Liver (tissue), 9 donors: Measurements from ENCODE around the gene FUT9. TPM values are rescaled to one million over a fixed set of nuclear protein-coding genes. Genes with fewer than 3 reads are reported as not detected.

Experiments
- DNase-seq: peaks from one replicate; pipeline ENCODE4 v3.0.0-alpha.2; 2017; ENCODE audit warnings: low spot score
- H3K27ac ChIP-seq, 2 donors: one replicate each; pipeline ENCODE4 v1.7.0; 2013; ENCODE audit warnings: inconsistent platforms in 2 of 2, low read length in 2 of 2, control low read depth in 1 of 2, low read depth in 1 of 2, mild to moderate bottlenecking in 1 of 2
- H3K27me3 ChIP-seq, 4 donors: one replicate each; pipeline versions ENCODE4 v1.6.1 to v1.7.0; 2013; ENCODE audit warnings: low read length in 3 of 4, inconsistent platforms in 1 of 4, mild to moderate bottlenecking in 1 of 4, moderate library complexity in 1 of 4; ENCODE audit not compliant: control insufficient read depth in 4 of 4, insufficient read depth in 4 of 4
- H3K36me3 ChIP-seq, 4 donors: one replicate each; pipeline versions ENCODE4 v1.6.1 to v1.7.0; 2013; ENCODE audit warnings: low read length in 3 of 4, mild to moderate bottlenecking in 3 of 4, low read depth in 1 of 4, moderate library complexity in 1 of 4; ENCODE audit not compliant: control insufficient read depth in 4 of 4, insufficient read depth in 3 of 4
- H3K4me1 ChIP-seq, 4 donors: one replicate each; pipeline versions ENCODE4 v1.6.1 to v1.7.0; 2013; ENCODE audit warnings: low read length in 3 of 4, mild to moderate bottlenecking in 3 of 4, moderate library complexity in 1 of 4; ENCODE audit not compliant: control insufficient read depth in 4 of 4, insufficient read depth in 4 of 4
- H3K4me3 ChIP-seq, 3 donors: one replicate each; pipeline versions ENCODE4 v1.6.1 to v1.7.0; 2013; ENCODE audit warnings: low read length in 3 of 3, control low read depth in 1 of 3, low read depth in 1 of 3, mild to moderate bottlenecking in 1 of 3
- H3K9ac ChIP-seq, 2 donors: one replicate each; pipeline ENCODE4 v1.7.0; 2013; ENCODE audit warnings: low read length in 2 of 2, mild to moderate bottlenecking in 2 of 2, moderate library complexity in 2 of 2, control low read depth in 1 of 2, low read depth in 1 of 2
- H3K9me3 ChIP-seq, 4 donors: one replicate each; pipeline versions ENCODE4 v1.6.1 to v1.7.0; 2013; ENCODE audit warnings: low read length in 3 of 4; ENCODE audit not compliant: control insufficient read depth in 4 of 4
- EGR1 ChIP-seq, 2 donors: IDR thresholded peaks; 2 replicates each; pipeline ENCODE4 v1.6.1; 2016 to 2018; ENCODE audit warnings: antibody characterized with exemption in 2 of 2, low read depth in 2 of 2
- FOXA1 ChIP-seq: IDR thresholded peaks from 2 replicates; pipeline ENCODE4 v1.6.1; 2016; ENCODE audit warnings: antibody characterized with exemption
- FOXA2 ChIP-seq: IDR thresholded peaks from 2 replicates; pipeline ENCODE4 v1.6.1; 2016; ENCODE audit warnings: antibody characterized with exemption
- GABPA ChIP-seq, 2 donors: IDR thresholded peaks in 1 of 2; conservative IDR thresholded peaks in 1 of 2; 2 replicates each; pipeline ENCODE4 v1.6.1; 2016; ENCODE audit warnings: antibody characterized with exemption in 2 of 2, mild to moderate bottlenecking in 1 of 2, moderate library complexity in 1 of 2
- HNF4A ChIP-seq, 2 donors: conservative IDR thresholded peaks; 2 replicates each; pipeline ENCODE4 v1.6.1; 2016; ENCODE audit warnings: antibody characterized with exemption in 2 of 2, mild to moderate bottlenecking in 2 of 2
- HNF4G ChIP-seq: IDR thresholded peaks from 2 replicates; pipeline ENCODE4 v1.6.1; 2016; ENCODE audit warnings: antibody characterized with exemption
- JUND ChIP-seq, 2 donors: IDR thresholded peaks; 2 replicates each; pipeline ENCODE4 v1.6.1; 2016; ENCODE audit warnings: antibody characterized with exemption in 2 of 2
- NR2F2 ChIP-seq: IDR thresholded peaks from 2 replicates; pipeline ENCODE4 v1.6.1; 2016; ENCODE audit warnings: antibody characterized with exemption
- SP1 ChIP-seq: IDR thresholded peaks from 2 replicates; pipeline ENCODE4 v1.6.1; 2018; ENCODE audit warnings: antibody characterized with exemption, mild to moderate bottlenecking
- TAF1 ChIP-seq: conservative IDR thresholded peaks from 2 replicates; pipeline ENCODE4 v1.6.1; 2016; ENCODE audit warnings: antibody characterized with exemption, mild to moderate bottlenecking
- YY1 ChIP-seq: IDR thresholded peaks from 2 replicates; pipeline ENCODE4 v1.6.1; 2016; ENCODE audit warnings: antibody characterized with exemption, mild to moderate bottlenecking
- WGBS: extraction: QIAGEN DNeasy Blood & Tissue Kit; methylation state at CpG from one replicate; pipeline ENCODE4 v1.1.7; 2013; 5-methylcytosine and 5-hydroxymethylcytosine counted together
- polyA plus RNA-seq, 2 donors: library from polyadenylated mRNA; stranded (reverse) in 1 of 2; unstranded in 1 of 2; fragments of 200-250 nt in 1 of 2; fragments of >200 nt in 1 of 2; fragmentation: Nextera tagmentation in 1 of 2; extraction: Ambion mirVana in 1 of 2; gene quantifications; one replicate each; pipeline versions ENCODE4 v1.2.1 to v1.2.3, GENCODE V29; 2013 to 2015
- total RNA-seq, 2 donors: library from RNA; depleted of rRNA; stranded (reverse); fragments of >200 nt; gene quantifications; one replicate each; pipeline ENCODE4 v1.2.3, GENCODE V29; 2014
- TF ChIP-seq, protein P1 (sequence below): IDR thresholded peaks from 2 replicates; pipeline ENCODE4 v1.6.1; 2016; ENCODE audit warnings: antibody characterized with exemption
- TF ChIP-seq, protein P2 (sequence below): fragments of 150-350 bp; IDR thresholded peaks from 2 replicates; pipeline ENCODE4 v1.5.1; 2017; ENCODE audit warnings: improper control_type of control experiment, low read depth, low read length; ENCODE audit not compliant: missing input control
- TF ChIP-seq, protein P3 (sequence below): IDR thresholded peaks from 2 replicates; pipeline ENCODE4 v1.6.1; 2016; ENCODE audit warnings: antibody characterized with exemption
- TF ChIP-seq, protein P4 (sequence below): IDR thresholded peaks from 2 replicates; pipeline ENCODE4 v1.6.1; 2016; ENCODE audit warnings: antibody characterized with exemption
- TF ChIP-seq, protein P5 (sequence below): IDR thresholded peaks from 2 replicates; pipeline ENCODE4 v1.6.1; 2016; ENCODE audit warnings: antibody characterized with exemption, mild to moderate bottlenecking
- donor health status: healthy.
- donor health status: healthy.
- donor health status: healthy.
- donor health status: healthy.
- donor health status: healthy.

Gene FUT9
- total and polyA plus RNA-seq, 4 donors = not detected

DNA sequence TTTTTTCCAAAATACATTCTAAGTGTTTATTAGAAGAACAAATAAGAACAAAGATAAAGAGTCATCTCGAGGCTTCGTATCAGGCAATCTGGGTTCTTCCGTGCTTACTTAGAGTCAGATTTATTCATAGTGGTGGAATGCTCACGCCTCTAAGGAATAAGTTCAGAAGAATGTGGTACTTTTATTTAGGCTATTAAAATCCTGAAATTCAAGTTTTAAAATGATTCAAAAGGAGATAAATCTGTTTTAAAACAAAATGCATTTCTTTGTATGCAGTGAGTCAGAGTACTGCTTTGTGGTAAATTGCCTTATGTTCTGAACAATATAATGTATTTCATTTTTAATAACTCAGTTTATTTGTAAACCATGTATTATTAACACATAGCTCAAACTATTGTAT is 89.1 kb downstream of the FUT9 start:
- 70% methylated on average over 4 of the region's 4 CpGs for WGBS
- TF ChIP-seq HNF4A (conservative IDR thresholded peaks at IDR 0.05) (no peak), JUND (IDR thresholded peaks at IDR 0.05) (no peak), FOXA2 (no peak), TAF1 (no peak), SP1 (no peak), YY1 (no peak), HNF4G (no peak), NR2F2 (no peak), FOXA1 (no peak)
- TF ChIP-seq, protein P1, sequence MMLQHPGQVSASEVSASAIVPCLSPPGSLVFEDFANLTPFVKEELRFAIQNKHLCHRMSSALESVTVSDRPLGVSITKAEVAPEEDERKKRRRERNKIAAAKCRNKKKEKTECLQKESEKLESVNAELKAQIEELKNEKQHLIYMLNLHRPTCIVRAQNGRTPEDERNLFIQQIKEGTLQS = no peak
- TF ChIP-seq, protein P2, sequence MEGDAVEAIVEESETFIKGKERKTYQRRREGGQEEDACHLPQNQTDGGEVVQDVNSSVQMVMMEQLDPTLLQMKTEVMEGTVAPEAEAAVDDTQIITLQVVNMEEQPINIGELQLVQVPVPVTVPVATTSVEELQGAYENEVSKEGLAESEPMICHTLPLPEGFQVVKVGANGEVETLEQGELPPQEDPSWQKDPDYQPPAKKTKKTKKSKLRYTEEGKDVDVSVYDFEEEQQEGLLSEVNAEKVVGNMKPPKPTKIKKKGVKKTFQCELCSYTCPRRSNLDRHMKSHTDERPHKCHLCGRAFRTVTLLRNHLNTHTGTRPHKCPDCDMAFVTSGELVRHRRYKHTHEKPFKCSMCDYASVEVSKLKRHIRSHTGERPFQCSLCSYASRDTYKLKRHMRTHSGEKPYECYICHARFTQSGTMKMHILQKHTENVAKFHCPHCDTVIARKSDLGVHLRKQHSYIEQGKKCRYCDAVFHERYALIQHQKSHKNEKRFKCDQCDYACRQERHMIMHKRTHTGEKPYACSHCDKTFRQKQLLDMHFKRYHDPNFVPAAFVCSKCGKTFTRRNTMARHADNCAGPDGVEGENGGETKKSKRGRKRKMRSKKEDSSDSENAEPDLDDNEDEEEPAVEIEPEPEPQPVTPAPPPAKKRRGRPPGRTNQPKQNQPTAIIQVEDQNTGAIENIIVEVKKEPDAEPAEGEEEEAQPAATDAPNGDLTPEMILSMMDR = no peak
- TF ChIP-seq, protein P3, sequence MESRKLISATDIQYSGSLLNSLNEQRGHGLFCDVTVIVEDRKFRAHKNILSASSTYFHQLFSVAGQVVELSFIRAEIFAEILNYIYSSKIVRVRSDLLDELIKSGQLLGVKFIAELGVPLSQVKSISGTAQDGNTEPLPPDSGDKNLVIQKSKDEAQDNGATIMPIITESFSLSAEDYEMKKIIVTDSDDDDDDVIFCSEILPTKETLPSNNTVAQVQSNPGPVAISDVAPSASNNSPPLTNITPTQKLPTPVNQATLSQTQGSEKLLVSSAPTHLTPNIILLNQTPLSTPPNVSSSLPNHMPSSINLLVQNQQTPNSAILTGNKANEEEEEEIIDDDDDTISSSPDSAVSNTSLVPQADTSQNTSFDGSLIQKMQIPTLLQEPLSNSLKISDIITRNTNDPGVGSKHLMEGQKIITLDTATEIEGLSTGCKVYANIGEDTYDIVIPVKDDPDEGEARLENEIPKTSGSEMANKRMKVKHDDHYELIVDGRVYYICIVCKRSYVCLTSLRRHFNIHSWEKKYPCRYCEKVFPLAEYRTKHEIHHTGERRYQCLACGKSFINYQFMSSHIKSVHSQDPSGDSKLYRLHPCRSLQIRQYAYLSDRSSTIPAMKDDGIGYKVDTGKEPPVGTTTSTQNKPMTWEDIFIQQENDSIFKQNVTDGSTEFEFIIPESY = no peak
- peaks cover 0 to under 1% (median 0%) of the 10 kb centered on the region in 4 donors for H3K27me3 ChIP-seq
- no peak for DNase-seq
- no peak overlapping the region for H3K4me3 ChIP-seq
- no peak overlapping the region for H3K27ac ChIP-seq
- H3K9me3 ChIP-seq = no peaks in the 10 kb centered on the region
- no peaks in the 10 kb centered on the region for H3K4me1 ChIP-seq
- H3K36me3 ChIP-seq = no peaks in the 10 kb centered on the region
- no peak overlapping the region for H3K9ac ChIP-seq

DNA sequence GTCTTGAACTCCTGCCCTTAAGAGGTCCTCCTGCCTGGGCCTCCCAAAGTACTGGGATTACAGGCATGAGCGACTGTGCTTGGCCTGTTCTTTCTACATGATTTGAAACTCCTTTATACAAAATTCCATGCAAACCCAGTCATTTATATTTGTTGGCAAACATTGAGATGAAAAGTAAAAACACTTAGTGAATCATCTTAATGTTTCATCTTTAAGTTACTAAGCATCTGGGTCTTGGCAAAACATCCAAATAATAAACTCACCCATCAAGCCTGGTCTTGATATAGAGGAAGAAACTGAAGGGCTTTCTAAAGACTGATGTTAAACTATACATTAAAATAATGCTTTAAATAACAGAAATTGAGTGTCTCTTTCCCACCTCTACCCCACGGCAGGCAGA is 95.1 kb downstream of the FUT9 start:
- Histone ChIP-seq H3K27ac (no peak overlapping the region), H3K4me3 (no peak overlapping the region), H3K9me3 (no peaks in the 10 kb centered on the region), H3K27me3 (no peaks in the 10 kb centered on the region), H3K4me1 (no peaks in the 10 kb centered on the region), H3K36me3 (no peaks in the 10 kb centered on the region), H3K9ac (no peak overlapping the region)
- 62% methylated on average over 2 of the region's 2 CpGs for WGBS
- DNase-seq = no peak
- TF ChIP-seq FOXA1 (no peak), NR2F2 (no peak), FOXA2 (no peak), HNF4G (no peak), JUND (IDR thresholded peaks at IDR 0.05) (no peak), GABPA (IDR thresholded peaks at IDR 0.05 in 1 of 2, conservative IDR thresholded peaks at IDR 0.05 in 1 of 2) (no peak), YY1 (no peak), HNF4A (conservative IDR thresholded peaks at IDR 0.05) (no peak), EGR1 (IDR thresholded peaks at IDR 0.05; ENCODE audit: low read depth in 2 of 2) (no peak)
- TF ChIP-seq, protein P4, sequence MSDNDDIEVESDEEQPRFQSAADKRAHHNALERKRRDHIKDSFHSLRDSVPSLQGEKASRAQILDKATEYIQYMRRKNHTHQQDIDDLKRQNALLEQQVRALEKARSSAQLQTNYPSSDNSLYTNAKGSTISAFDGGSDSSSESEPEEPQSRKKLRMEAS = no peak
- TF ChIP-seq, protein P5, sequence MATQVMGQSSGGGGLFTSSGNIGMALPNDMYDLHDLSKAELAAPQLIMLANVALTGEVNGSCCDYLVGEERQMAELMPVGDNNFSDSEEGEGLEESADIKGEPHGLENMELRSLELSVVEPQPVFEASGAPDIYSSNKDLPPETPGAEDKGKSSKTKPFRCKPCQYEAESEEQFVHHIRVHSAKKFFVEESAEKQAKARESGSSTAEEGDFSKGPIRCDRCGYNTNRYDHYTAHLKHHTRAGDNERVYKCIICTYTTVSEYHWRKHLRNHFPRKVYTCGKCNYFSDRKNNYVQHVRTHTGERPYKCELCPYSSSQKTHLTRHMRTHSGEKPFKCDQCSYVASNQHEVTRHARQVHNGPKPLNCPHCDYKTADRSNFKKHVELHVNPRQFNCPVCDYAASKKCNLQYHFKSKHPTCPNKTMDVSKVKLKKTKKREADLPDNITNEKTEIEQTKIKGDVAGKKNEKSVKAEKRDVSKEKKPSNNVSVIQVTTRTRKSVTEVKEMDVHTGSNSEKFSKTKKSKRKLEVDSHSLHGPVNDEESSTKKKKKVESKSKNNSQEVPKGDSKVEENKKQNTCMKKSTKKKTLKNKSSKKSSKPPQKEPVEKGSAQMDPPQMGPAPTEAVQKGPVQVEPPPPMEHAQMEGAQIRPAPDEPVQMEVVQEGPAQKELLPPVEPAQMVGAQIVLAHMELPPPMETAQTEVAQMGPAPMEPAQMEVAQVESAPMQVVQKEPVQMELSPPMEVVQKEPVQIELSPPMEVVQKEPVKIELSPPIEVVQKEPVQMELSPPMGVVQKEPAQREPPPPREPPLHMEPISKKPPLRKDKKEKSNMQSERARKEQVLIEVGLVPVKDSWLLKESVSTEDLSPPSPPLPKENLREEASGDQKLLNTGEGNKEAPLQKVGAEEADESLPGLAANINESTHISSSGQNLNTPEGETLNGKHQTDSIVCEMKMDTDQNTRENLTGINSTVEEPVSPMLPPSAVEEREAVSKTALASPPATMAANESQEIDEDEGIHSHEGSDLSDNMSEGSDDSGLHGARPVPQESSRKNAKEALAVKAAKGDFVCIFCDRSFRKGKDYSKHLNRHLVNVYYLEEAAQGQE = no peak
- TF ChIP-seq, protein P2 = no peak
